Measurements from ENCODE around the gene DEPDC1B. TPM values are rescaled to one million over a fixed set of nuclear protein-coding genes. Genes with fewer than 3 reads are reported as not detected.
"Not testable (repeated sequence)": the region's sequence is repeated elsewhere in the genome, so short reads cannot be mapped to it uniquely, and the experiment has no call there.

Gene DEPDC1B
- total RNA-seq, 1 experiment from 2014 or later, result 27.7 TPM

- no peak for DNase-seq (ENCODE audit: low read depth)
Measured at GRCh38 chr5:60584304-60584703, 115.7 kb downstream of the DEPDC1B start.

DNA sequence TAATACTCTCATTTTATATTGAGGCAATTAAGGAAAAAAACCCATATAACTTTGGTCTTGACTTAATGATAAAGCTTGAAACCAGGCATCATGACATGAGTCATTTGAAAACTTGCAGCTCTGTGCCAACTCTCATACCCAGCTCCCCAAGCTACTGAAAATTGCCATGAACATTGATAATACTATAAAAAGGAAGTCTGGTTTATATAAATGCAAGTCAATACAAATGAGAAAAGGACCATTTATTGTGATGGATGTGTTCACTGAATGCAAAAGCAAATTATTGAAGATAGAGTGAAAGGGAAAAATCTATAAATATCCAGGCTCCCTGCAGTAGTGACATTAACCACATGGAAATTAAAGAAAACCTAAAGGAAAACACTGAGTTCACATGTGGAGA lies 116.3 kb downstream of the DEPDC1B start:
- DNase-seq (ENCODE audit: low read depth), result no peak

DNA sequence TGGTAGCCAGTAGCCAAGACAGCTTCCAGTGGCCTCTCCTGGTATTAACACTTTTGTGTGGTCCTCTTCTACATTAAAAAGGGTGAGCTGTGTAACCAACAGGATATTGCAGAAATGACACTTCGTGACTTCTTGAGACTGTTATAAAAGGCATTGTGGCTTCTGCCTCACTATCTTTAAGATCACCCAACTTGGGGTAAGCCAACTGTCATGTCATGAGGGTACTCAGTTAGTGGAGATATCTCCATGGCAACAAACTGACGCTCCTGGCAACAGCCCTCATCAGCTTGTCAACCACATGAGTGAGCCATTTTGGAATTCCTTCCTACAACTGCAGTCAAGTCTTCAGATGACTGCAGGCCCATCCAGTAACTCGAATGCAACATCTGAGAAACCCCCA lies 121.7 kb downstream of the DEPDC1B start:
- no peak for DNase-seq (ENCODE audit: low read depth)

DNA sequence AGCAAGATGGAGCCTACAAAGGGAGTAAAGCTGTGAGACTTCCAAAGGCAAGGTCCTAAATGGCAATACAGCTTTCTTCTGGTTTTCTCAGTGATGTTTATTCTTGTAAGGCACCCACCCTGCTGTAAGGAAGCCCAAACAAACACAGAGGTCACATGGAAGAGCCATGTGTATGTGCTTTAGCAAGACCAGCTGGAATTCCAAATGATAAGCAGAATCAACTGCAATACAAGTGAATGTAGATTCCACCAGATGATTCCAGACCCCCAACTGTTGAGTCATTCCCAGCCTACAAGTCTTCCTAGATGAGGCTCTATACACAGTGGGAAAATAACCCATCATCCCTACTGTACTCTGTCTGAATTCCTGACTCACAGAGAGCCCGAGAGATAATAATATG lies 122.8 kb downstream of the DEPDC1B start:
- no peak for DNase-seq (ENCODE audit: low read depth)

GRCh38 chr5:60576425-60576824 lies 123.5 kb downstream of the DEPDC1B start:
- DNase-seq (ENCODE audit: low read depth), result no peak

DNA sequence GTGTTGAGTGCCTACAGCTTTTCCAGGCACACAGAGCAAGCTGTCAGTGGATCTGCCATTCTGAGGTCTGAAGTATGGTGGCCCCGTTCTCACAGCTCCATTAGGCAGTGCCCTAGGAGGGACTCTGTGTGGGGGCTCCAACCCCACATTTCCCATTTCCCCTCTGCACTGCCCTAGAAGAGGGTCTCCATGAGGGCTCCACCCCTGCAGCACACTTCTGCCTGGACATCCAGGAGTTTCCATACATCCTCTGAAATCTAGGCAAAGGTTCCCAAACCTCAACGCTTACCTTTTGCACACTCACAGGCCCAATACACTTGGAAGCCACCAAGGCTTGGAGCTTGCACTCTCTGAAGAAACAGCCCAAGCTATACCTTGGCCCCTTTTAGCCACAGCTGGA lies 131.3 kb downstream of the DEPDC1B start:
- DNase-seq (ENCODE audit: low read depth), result no peak

DNA sequence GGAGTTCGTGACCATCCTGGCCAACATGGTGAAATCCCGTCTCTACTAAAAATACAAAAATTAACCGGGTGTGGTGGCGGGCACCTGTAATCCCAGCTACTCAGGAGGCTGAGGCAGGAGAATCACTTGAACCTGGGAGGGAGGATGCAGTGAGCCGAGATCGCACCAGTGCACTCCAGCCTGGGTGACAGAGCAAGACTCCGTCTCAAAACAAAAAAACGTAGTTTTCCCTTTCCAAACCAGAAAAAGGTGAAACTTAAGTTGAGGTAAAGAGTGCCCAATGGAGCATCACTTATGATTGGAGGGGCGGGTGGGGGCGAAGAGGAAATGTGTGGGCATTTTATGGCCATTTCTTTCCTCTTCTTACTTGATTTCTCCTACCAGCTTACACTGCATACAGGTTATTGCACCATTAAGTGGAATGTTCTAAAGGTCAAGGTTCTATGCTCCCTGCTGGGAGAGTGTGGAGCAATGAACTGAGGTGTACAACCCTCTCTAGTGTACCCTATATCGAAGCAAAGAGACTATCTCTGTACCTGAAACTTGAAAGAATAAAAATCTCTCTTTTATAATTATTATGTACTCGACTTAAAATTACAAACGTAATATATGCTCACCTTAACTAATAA lies 136.2 kb downstream of the DEPDC1B start:
- no peak for DNase-seq (ENCODE audit: low read depth)

GRCh38 chr5:60553291-60553690 lies 146.7 kb downstream of the DEPDC1B start:
- not testable (repeated sequence) for DNase-seq (ENCODE audit: low read depth)

DNA sequence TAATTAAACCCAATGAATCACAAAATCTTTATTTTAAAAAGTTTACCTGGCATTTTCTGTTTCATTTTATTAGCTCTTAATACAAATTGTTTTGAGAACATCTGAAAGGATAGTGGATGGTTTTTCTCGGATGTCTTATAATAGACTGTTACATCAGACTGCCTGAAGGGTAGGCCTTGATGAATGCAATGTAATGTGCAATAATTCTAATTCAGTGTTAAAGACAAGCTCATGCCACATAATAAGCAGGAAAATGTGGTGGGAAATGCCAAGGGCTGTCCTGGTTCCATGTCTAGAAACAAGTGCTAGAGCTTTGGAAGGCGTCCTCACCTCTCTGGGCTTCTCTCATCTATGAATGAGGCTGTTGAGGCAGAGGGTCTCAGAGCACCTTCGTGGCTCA lies 148.1 kb downstream of the DEPDC1B start:
- DNase-seq (ENCODE audit: low read depth), result no peak

DNA sequence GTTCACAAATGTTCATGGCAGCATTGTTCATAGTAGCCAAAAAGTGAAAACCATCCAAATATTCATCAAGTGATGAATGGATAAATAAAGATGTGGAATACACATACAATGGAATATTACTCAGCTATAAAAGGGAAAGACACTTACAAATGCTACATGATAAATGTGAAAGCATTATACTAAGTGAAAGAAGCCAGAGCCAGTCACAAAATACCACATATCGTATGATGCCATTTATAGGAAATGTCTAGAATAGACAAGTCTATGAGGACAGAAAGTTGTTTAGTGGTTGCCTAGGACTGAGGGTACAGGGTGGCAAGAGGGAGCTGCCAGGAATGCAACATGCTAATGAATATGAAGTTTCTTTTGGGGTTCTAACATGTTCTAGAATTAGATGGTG lies 148.7 kb downstream of the DEPDC1B start:
- DNase-seq (ENCODE audit: low read depth), result no peak

DNA sequence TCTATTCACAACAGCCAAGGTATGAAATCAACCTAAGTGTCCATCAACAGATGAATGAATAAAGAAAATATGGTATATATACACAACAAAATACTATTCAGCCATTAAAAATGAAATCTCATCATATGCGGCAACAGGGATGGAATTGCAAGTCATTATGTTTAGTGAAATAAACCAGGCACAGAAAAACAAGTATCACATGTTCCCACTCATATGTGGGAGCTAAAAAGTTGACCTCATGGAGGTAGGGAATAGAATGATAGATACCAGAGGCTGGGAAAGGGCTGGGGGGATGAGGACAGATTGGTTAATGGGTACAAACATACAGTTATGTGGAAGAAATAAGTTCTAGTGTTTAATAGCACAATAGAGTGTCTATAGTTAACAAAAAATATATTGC lies 149.7 kb downstream of the DEPDC1B start:
- no peak for DNase-seq (ENCODE audit: low read depth)

DNA sequence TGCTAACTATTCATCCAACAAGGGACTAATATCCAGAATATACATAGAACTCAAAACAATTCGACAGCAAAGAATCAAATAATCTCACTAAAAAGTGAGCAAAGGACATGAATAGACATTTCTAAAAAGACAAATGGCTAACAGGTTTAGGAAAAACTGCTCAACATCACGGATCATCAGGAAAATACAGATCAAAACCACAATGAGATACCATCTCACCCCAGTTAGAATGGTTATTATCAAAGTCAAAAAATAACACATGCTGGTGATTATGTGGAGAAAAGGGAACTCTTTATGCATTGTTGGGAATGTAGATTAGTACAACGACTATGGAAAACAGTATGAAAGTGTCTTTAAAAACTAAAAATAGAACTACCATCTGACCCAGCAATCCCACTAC lies 150.1 kb downstream of the DEPDC1B start:
- DNase-seq (ENCODE audit: low read depth), result no peak

Other genes starting within 250 kb of the DEPDC1B start
- gene ELOVL7, start 144.1 kb upstream of the DEPDC1B start, total RNA-seq (2014; rRNA removed; shearing (Covaris generic)), result 4.6 and 8.3 TPM in 2 replicates
- gene ERCC8, start 244.9 kb upstream of the DEPDC1B start, total RNA-seq (2014; rRNA removed; shearing (Covaris generic)), result 27.4 and 45.4 TPM in 2 replicates
- gene NDUFAF2, start 245.0 kb upstream of the DEPDC1B start, total RNA-seq (2014; rRNA removed; shearing (Covaris generic)), result 66.6 and 139 TPM in 2 replicates

Data from Daoy (cell line).